ENCODE results near the gene PSMD11.

DNA sequence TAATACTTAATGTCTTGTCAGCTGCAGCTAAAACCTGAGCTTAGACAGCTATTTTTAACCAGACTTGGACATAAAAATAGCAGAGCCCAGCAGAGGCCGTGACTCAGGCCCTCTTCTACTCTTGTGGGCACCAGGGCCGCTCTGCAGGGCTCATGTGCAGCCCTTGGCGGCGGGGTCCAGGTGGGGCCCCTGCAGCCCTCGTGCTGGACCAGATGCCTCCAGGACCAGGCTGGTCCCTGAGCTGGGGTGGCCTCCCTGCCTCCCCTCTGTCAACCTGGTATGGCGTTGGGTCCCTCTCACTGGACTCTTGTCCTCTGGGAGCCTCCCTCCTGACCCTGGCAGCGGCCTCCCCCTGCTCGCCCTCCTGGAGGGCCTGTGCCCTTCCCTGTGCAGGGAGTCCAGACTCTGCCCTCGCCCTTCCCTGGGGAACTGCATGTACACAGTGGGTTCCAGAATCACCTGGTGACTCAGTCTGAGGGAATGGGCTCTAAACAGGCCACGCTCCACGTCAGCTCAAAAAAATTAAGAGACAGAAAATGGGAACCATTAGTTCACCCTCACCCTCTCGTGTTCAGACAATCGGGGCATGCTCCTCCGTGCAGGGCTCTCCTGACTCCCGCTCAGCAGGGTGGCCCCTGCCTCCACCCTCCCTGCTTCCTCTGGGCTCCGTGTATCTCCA is 52.2 kb downstream of the PSMD11 start:
- TF ChIP-seq, protein P1, sequence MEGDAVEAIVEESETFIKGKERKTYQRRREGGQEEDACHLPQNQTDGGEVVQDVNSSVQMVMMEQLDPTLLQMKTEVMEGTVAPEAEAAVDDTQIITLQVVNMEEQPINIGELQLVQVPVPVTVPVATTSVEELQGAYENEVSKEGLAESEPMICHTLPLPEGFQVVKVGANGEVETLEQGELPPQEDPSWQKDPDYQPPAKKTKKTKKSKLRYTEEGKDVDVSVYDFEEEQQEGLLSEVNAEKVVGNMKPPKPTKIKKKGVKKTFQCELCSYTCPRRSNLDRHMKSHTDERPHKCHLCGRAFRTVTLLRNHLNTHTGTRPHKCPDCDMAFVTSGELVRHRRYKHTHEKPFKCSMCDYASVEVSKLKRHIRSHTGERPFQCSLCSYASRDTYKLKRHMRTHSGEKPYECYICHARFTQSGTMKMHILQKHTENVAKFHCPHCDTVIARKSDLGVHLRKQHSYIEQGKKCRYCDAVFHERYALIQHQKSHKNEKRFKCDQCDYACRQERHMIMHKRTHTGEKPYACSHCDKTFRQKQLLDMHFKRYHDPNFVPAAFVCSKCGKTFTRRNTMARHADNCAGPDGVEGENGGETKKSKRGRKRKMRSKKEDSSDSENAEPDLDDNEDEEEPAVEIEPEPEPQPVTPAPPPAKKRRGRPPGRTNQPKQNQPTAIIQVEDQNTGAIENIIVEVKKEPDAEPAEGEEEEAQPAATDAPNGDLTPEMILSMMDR (IDR thresholded peaks at IDR 0.05; ENCODE audit: control extremely low read depth in 1 of 3, insufficient read depth in 1 of 3, low read depth in 1 of 3, low read length in 3 of 3) = no peak
- TF ChIP-seq CHD2 (IDR thresholded peaks at IDR 0.05; ENCODE audit: low read length) (no peak), POLR2A (IDR thresholded peaks at IDR 0.05; ENCODE audit: control extremely low read depth in 1 of 2, low read depth in 2 of 2, low read length in 2 of 2) (no peak), JUN (IDR thresholded peaks at IDR 0.05; ENCODE audit: low read depth, low read length) (no peak), RNF2 (IDR thresholded peaks at IDR 0.05; ENCODE audit: borderline replicate concordance, low read depth, low read length, missing control alignments, poor library complexity, severe bottlenecking) (no peak), POLR2AphosphoS5 (IDR thresholded peaks at IDR 0.05; ENCODE audit: low read depth, low read length) (no peak), ASH2L (IDR thresholded peaks at IDR 0.05; ENCODE audit: low read length) (no peak), SIRT6 (IDR thresholded peaks at IDR 0.05; ENCODE audit: low read length) (no peak)
- TF ChIP-seq, protein P2, sequence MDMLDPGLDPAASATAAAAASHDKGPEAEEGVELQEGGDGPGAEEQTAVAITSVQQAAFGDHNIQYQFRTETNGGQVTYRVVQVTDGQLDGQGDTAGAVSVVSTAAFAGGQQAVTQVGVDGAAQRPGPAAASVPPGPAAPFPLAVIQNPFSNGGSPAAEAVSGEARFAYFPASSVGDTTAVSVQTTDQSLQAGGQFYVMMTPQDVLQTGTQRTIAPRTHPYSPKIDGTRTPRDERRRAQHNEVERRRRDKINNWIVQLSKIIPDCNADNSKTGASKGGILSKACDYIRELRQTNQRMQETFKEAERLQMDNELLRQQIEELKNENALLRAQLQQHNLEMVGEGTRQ (IDR thresholded peaks at IDR 0.05; ENCODE audit: low read length) = no peak
- TF ChIP-seq, protein P3, sequence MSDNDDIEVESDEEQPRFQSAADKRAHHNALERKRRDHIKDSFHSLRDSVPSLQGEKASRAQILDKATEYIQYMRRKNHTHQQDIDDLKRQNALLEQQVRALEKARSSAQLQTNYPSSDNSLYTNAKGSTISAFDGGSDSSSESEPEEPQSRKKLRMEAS (IDR thresholded peaks at IDR 0.05) = no peak
